ENCODE measurements around the gene ARHGAP19. TPM values are rescaled to one million over a fixed set of nuclear protein-coding genes. Genes with fewer than 3 reads are reported as not detected.

Gene ARHGAP19
- polyA plus RNA-seq, 1 of the 3 experiments (the other 2 are of a cell fraction): 3.8 TPM

DNA sequence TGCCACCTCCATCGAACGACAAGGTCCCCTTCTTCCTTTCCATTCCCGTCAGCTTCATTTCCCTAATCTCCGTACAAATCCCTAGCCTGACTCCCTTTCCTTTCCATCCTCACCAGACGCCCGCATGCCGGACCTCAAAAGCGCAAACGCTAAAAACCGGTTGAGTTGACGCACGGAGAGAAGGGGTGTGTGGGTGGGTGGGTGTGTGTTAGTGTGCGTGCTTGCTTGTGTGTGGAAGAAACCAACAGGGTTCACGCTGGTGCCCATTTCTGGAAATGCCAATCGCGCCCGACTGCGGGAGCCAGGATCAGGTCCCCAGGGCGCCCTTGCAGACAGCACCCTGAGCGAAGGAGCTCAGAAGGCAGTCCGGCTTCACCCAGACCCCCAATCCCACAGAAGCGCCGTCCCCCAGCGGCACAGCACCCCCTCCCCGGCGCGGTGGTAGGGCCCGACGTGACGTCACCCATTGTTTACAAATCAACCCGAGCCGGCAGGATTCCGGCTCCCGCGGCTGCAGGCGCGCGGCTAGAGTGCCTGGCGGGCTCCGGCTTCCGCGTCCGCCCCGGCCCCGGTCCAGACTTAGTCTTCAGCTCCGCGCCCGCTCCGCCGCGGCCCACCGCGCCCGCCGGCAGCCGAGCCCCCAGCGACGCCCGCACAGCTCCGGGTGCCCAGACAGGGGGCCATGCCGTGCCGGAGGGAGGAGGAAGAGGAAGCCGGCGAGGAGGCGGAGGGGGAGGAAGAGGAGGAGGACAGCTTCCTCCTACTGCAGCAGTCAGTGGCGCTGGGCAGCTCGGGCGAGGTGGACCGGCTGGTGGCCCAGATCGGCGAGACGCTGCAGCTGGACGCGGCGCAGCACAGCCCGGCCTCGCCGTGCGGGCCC, 26.6 kb upstream of the ARHGAP19 start, which contains the start of gene FRAT1 (continued):
- TF ChIP-seq MEF2A (IDR thresholded peaks at IDR 0.05; ENCODE audit: borderline replicate concordance, low read depth): no peak
- TF ChIP-seq GABPA (IDR thresholded peaks at IDR 0.05; ENCODE audit: low read depth): peak; percentile 16; the same call in 1 of the 2 replicates
- no peak for TF ChIP-seq FOXM1 (IDR thresholded peaks at IDR 0.05; ENCODE audit: low read depth)
- TF ChIP-seq, protein P1, sequence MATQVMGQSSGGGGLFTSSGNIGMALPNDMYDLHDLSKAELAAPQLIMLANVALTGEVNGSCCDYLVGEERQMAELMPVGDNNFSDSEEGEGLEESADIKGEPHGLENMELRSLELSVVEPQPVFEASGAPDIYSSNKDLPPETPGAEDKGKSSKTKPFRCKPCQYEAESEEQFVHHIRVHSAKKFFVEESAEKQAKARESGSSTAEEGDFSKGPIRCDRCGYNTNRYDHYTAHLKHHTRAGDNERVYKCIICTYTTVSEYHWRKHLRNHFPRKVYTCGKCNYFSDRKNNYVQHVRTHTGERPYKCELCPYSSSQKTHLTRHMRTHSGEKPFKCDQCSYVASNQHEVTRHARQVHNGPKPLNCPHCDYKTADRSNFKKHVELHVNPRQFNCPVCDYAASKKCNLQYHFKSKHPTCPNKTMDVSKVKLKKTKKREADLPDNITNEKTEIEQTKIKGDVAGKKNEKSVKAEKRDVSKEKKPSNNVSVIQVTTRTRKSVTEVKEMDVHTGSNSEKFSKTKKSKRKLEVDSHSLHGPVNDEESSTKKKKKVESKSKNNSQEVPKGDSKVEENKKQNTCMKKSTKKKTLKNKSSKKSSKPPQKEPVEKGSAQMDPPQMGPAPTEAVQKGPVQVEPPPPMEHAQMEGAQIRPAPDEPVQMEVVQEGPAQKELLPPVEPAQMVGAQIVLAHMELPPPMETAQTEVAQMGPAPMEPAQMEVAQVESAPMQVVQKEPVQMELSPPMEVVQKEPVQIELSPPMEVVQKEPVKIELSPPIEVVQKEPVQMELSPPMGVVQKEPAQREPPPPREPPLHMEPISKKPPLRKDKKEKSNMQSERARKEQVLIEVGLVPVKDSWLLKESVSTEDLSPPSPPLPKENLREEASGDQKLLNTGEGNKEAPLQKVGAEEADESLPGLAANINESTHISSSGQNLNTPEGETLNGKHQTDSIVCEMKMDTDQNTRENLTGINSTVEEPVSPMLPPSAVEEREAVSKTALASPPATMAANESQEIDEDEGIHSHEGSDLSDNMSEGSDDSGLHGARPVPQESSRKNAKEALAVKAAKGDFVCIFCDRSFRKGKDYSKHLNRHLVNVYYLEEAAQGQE (IDR thresholded peaks at IDR 0.05; ENCODE audit: low read depth, low read length): no peak
- no peak for TF ChIP-seq CHD2 (IDR thresholded peaks at IDR 0.05; ENCODE audit: low read length, partially characterized antibody)
- TF ChIP-seq, protein P2, sequence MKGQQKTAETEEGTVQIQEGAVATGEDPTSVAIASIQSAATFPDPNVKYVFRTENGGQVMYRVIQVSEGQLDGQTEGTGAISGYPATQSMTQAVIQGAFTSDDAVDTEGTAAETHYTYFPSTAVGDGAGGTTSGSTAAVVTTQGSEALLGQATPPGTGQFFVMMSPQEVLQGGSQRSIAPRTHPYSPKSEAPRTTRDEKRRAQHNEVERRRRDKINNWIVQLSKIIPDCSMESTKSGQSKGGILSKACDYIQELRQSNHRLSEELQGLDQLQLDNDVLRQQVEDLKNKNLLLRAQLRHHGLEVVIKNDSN (IDR thresholded peaks at IDR 0.05; ENCODE audit: borderline replicate concordance, low read depth): no peak
- peak; percentile 82 for TF ChIP-seq SIN3A (IDR thresholded peaks at IDR 0.05; ENCODE audit: borderline replicate concordance, low read depth, low read length)

DNA sequence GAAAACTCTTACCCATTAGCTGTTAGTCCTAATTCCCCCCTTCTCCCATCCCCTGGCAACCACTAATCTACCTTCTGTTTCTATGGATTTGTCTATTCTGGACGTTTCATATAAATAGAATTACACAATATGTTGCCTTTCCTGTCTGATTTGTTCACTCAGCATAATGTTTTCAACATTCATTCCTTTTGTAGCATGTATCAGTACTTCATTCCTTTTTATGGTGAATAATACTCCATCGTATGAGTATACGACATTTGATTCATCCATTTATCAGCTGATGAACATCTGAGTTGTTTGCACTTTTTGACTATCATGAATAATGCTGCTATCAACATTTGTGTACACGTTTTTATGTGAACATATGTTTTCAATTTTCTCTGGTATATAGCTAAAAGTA, 22.2 kb upstream of the ARHGAP19 start:
- Histone ChIP-seq H3K9me3 (no peaks in the 10 kb centered on the region), H3K9ac (no peak overlapping the region), H3K9me2 (no peaks in the 10 kb centered on the region), H4K20me1 (ENCODE audit: insufficient read depth) (no peaks in the 10 kb centered on the region), H2AFZ (ENCODE audit: low read depth) (no peak overlapping the region), H3K4me3 (ENCODE audit: low read depth in 2 of 2, low read length in 1 of 2) (no peak overlapping the region), H3K36me3 (replicated peaks in 1 of 2; ENCODE audit: control insufficient read depth in 1 of 2, insufficient read depth in 2 of 2, low read length in 1 of 2) (no peaks in the 10 kb centered on the region), H3K4me1 (ENCODE audit: control insufficient read depth in 1 of 2, insufficient read depth in 2 of 2, low read depth in 1 of 2, low read length in 1 of 2) (no peaks in the 10 kb centered on the region; a peak in 1 of 4 replicates), H3K4me2 (no peak overlapping the region), H3F3A (replicated peaks; ENCODE audit: insufficient read depth) (no peaks in the 10 kb centered on the region), H3K79me2 (ENCODE audit: insufficient read depth) (no peaks in the 10 kb centered on the region), H3K27me3 (ENCODE audit: insufficient read depth) (no peaks in the 10 kb centered on the region), H3K27ac (ENCODE audit: low read depth in 2 of 2, low read length in 1 of 2) (no peak overlapping the region)
- ChIA-PET CTCF (interaction anchor here (1.0 to 1.7 kb wide), 3 partner anchors 16 to 36 kb away, joined by 3 to 4 read pairs (median 4); no protein-coding TSS in a partner anchor), POLR2A (no interaction called here)
- 45% methylated on average over 4 of the region's 4 CpGs for WGBS (ENCODE audit: low lambda C conversion rate)
- TF ChIP-seq ELF1 (IDR thresholded peaks at IDR 0.05): no peak
- TF ChIP-seq, protein P2 (IDR thresholded peaks at IDR 0.05; ENCODE audit: borderline replicate concordance, low read depth): no peak
- no peak for TF ChIP-seq TEAD4 (IDR thresholded peaks at IDR 0.05; ENCODE audit: borderline replicate concordance, insufficient read depth)
- TF ChIP-seq RAD21 (IDR thresholded peaks at IDR 0.05; ENCODE audit: low read length): no peak
- TF ChIP-seq RFX5 (IDR thresholded peaks at IDR 0.05; ENCODE audit: low read length): no peak
- no peak for TF ChIP-seq RCOR1 (IDR thresholded peaks at IDR 0.05; ENCODE audit: low read length)
- TF ChIP-seq SIN3A (IDR thresholded peaks at IDR 0.05; ENCODE audit: borderline replicate concordance, low read depth, low read length): no peak
- TF ChIP-seq JUND (IDR thresholded peaks at IDR 0.05): no peak
- TF ChIP-seq CHD2 (IDR thresholded peaks at IDR 0.05; ENCODE audit: low read length, partially characterized antibody): no peak
- no peak for TF ChIP-seq POLR2AphosphoS5 (IDR thresholded peaks at IDR 0.05; ENCODE audit: low read depth, low read length)
- TF ChIP-seq, protein P3, sequence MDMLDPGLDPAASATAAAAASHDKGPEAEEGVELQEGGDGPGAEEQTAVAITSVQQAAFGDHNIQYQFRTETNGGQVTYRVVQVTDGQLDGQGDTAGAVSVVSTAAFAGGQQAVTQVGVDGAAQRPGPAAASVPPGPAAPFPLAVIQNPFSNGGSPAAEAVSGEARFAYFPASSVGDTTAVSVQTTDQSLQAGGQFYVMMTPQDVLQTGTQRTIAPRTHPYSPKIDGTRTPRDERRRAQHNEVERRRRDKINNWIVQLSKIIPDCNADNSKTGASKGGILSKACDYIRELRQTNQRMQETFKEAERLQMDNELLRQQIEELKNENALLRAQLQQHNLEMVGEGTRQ (IDR thresholded peaks at IDR 0.05; ENCODE audit: borderline replicate concordance, low read depth, low read length): no peak
- no peak for TF ChIP-seq TCF12 (IDR thresholded peaks at IDR 0.05)
- TF ChIP-seq, protein P4, sequence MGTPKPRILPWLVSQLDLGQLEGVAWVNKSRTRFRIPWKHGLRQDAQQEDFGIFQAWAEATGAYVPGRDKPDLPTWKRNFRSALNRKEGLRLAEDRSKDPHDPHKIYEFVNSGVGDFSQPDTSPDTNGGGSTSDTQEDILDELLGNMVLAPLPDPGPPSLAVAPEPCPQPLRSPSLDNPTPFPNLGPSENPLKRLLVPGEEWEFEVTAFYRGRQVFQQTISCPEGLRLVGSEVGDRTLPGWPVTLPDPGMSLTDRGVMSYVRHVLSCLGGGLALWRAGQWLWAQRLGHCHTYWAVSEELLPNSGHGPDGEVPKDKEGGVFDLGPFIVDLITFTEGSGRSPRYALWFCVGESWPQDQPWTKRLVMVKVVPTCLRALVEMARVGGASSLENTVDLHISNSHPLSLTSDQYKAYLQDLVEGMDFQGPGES (IDR thresholded peaks at IDR 0.05; ENCODE audit: low read depth, low read length): no peak
- TF ChIP-seq MEF2A (IDR thresholded peaks at IDR 0.05; ENCODE audit: borderline replicate concordance, low read depth): no peak
- no peak for DNase-seq
